WERI-Rb-1 (cell line): ENCODE measurements around the gene MBD5.

Experiments
- DNase-seq: peaks from one replicate; pipeline ENCODE4 v3.0.0-alpha.2; 2020
- H3K27ac ChIP-seq: fragments of 250-450 bp; sonication (Bioruptor Pico); 2 replicates; pipeline ENCODE4 v1.5.1; 2020; ENCODE audit warnings: mild to moderate bottlenecking, moderate library complexity
- H3K27me3 ChIP-seq: fragments of 250-450 bp; sonication (Bioruptor Pico); 2 replicates; pipeline ENCODE4 v1.5.1; 2021; ENCODE audit warnings: mild to moderate bottlenecking, low read depth, moderate library complexity; ENCODE audit not compliant: insufficient read depth, severe bottlenecking
- H3K36me3 ChIP-seq: fragments of 250-450 bp; sonication (Bioruptor Pico); 2 replicates; pipeline ENCODE4 v1.5.1; 2020; ENCODE audit warnings: mild to moderate bottlenecking, moderate library complexity
- H3K4me3 ChIP-seq: 2 replicates; pipeline ENCODE4 v1.5.1; 2011; ENCODE audit warnings: low read depth, mild to moderate bottlenecking, control low read depth, low read length
- H3K9me3 ChIP-seq: fragments of 250-450 bp; sonication (Bioruptor Pico); 2 replicates; pipeline ENCODE4 v1.5.1; 2021; ENCODE audit warnings: mild to moderate bottlenecking, moderate library complexity; ENCODE audit not compliant: severe bottlenecking
- CTCF ChIP-seq: IDR thresholded peaks from 2 replicates; pipeline ENCODE4 v1.5.1; 2011; ENCODE audit warnings: low read depth, mild to moderate bottlenecking, control low read depth, inconsistent platforms, low read length

The MBD5 gene

GRCh38 chr2:148548716-148549400 is 528.0 kb downstream of the MBD5 start:
- Histone ChIP-seq H3K27me3 (no peaks in the 10 kb centered on the region), H3K4me3 (no peak overlapping the region), H3K27ac (no peak overlapping the region), H3K36me3 (no peaks in the 10 kb centered on the region), H3K9me3 (no peaks in the 10 kb centered on the region)
- DNase-seq = no peak
- no peak for TF ChIP-seq CTCF

- Histone ChIP-seq H3K9me3 (no peaks in the 10 kb centered on the region), H3K27ac (no peak overlapping the region), H3K4me3 (no peak overlapping the region), H3K36me3 (no peaks in the 10 kb centered on the region), H3K27me3 (no peaks in the 10 kb centered on the region)
- no peak for TF ChIP-seq CTCF
- DNase-seq = no peak
These were observed 531.9 kb downstream of the MBD5 start for GRCh38 chr2:148552675-148553331.

- Histone ChIP-seq H3K27ac (no peak overlapping the region), H3K4me3 (no peak overlapping the region), H3K9me3 (peaks cover 2% of the 10 kb centered on the region), H3K27me3 (no peaks in the 10 kb centered on the region), H3K36me3 (no peaks in the 10 kb centered on the region)
- no peak for TF ChIP-seq CTCF
- no peak for DNase-seq
These were observed 532.5 kb downstream of the MBD5 start for GRCh38 chr2:148553332-148553887.

- peaks cover 2% of the 10 kb centered on the region for H3K9me3 ChIP-seq
- no peak overlapping the region for H3K27ac ChIP-seq
- no peaks in the 10 kb centered on the region for H3K27me3 ChIP-seq
- no peaks in the 10 kb centered on the region for H3K36me3 ChIP-seq
- H3K4me3 ChIP-seq = no peak overlapping the region
- TF ChIP-seq CTCF = no peak
- no peak for DNase-seq
These were observed 533.8 kb downstream of the MBD5 start for GRCh38 chr2:148554459-148555247.

- Histone ChIP-seq H3K27ac (no peak overlapping the region), H3K4me3 (no peak overlapping the region), H3K9me3 (peaks cover 2% of the 10 kb centered on the region), H3K27me3 (no peaks in the 10 kb centered on the region), H3K36me3 (no peaks in the 10 kb centered on the region)
- DNase-seq = no peak
- TF ChIP-seq CTCF = no peak
These were observed 534.9 kb downstream of the MBD5 start for GRCh38 chr2:148555622-148556294.
